NK-92 treated with Interleukin-12 subunit alpha and Interleukin-12 subunit beta, amount 100 ng/mL, for 24 hours (cell line): Measurements from ENCODE around the gene KCTD20.
A peak's percentile ranks its signal among the peaks of the same experiment; 100 is the strongest.
"Not testable (repeated sequence)": the region's sequence is repeated elsewhere in the genome, so short reads cannot be mapped to it uniquely, and the experiment has no call there.

Experiments used
- DNase-seq: peaks from one replicate; lab custom pipeline; 2025; lab: John Stamatoyannopoulos, UW

Gene KCTD20

GRCh38 chr6:36442671-36443470 lies at the start of gene KCTD20, which contains the start of gene PXT1:
Gene KCTD20, plus strand, starts transcription at chr6:36443000. Its CDS starts 27,098 bp downstream, at chr6:36470098.
Gene PXT1, minus strand, starts transcription at chr6:36442854. Its CDS starts 16,772 bp downstream, at chr6:36426082.
- DNase-seq: peak; percentile 89

DNA sequence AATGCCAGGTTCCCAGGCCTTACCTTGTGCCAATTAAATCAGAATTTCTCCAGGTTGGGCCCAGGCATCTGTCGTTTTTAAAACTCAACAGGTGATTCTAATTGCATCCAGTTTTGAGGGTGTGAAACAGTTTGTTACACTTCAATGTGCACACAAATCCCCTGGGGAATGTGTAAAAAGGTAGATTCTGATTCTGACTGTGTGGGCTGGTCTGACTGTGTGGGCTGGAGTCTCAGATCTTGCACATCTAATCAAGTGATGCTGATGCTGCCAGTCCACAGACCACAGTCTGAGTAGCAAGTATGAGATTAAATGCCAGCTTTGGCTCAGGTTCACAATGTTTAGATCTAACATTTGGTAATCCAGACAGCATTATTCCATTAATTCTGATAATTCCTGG lies 42.8 kb upstream of the KCTD20 start:
- no peak for DNase-seq

- DNase-seq: no peak
These were observed 40.3 kb upstream of the KCTD20 start for GRCh38 chr6:36402481-36402880.

GRCh38 chr6:36404164-36404563 lies 38.6 kb upstream of the KCTD20 start:
- DNase-seq: no peak

DNA sequence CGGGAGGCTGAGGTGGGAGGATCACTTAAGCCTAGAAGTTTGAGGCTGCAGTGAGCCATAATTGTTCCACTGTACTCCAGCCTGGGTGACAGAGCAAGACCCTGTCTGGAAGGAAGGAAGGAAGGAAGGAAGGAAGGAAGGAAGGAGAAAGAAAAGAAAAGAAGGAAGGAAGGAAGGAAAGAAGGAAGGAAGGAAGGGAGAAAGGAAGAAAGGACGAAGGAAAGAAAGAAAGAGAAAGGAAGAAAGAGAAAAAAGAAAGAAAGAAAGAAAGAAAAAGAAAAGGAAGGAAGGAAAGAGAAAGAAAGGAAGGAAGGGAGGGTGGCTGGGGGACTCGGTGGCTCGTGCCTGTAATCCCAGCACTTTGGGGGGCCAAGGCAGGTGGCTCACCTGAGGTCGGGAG lies 33.1 kb upstream of the KCTD20 start:
- not testable (repeated sequence) for DNase-seq

- DNase-seq: no peak
These were observed 29.0 kb upstream of the KCTD20 start for GRCh38 chr6:36413489-36414480.

GRCh38 chr6:36414481-36414880 lies 28.3 kb upstream of the KCTD20 start:
- no peak for DNase-seq

DNA sequence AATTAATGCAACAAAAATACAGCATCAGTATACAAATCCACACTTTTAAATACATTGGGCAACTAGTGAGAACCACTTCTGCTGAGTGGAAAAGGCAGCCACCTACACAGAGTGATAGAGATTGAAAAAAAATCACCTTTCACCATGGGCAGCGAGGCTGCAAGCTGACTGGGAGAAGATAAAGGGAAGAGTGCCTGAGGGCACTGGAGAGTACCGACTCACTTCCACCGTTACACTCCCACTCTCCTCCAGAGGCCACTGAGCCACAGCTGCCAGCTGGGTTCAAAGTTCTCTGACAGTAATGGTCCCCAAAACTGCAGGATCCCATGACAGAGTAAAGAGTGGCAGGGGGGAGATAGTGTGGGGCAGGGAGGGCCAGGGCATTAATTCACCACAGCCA lies 24.2 kb upstream of the KCTD20 start:
- DNase-seq: no peak

- DNase-seq: no peak
These were observed 23.5 kb upstream of the KCTD20 start for GRCh38 chr6:36419310-36419709.

DNA sequence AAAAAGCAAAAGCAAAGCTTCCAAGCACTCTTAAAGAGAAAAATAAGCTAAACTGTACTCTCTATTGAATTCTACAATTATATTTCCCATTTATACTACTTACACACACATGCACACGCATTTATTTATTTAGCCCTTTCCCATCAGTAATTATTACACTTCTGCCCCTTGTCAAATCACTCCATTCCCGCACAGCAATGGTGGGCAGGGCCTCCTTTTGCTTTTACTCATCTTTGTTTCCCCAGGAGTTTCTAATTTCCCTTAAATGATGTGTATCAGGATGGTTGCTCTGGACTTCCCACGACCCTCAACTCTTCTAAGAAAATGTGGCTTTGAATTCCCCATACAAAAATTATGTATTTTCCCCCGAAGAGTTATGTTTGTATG lies 20.1 kb upstream of the KCTD20 start:
- DNase-seq: no peak

DNA sequence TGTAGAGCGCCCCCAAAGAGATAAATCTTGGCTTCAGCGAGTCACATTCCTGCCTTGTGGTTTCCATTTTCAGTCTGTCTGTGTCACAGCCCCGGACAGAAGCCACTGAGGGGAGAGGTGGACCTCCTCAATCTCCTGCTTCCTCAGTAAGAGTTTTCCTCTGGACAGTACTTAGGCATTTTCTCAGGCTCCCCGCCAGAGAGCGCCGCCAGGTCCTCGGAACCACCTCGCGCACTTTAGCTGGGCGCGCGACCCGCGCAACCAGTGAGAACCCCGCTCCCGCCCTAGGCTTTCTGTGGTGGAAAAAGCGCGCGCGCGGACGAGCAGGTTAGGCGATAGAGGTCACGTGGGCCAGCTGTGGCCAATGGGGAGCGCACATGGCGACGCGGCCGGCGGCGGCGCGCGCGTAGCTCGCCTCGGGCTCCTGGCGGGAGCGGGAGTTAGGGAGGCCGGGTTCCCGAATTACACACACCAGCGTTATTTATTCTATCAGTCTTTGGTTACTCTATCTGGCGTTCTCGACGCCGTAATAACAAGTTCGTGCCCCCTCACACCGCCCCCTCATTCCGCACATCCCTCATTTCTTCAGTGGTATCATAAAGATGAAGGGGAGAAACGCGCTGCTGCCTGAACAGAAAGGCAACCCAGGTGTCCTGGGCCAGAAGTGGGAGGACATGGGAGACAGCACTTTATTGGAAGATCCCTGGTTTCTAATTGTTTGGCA lies 19.5 kb upstream of the KCTD20 start:
- DNase-seq: peak; percentile 97

DNA sequence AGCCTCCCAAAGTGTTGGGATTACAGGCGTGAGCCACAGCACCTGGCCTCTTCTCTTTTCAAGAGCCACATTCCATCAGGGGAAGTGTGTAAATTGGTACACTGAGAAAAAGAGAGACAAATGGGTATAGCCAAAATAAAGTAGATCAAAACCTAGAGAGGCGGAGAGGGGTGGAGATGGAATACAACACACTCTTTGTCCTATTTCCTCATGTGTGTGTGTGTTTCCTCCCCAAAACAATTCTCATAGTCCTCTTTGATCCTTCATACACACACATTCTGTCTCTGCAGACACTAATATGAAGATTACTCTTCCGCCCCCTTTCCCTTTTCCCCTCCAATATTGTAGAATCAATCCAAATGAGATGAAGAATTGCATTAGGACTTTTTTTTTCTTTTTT lies 16.2 kb upstream of the KCTD20 start:
- no peak for DNase-seq

DNA sequence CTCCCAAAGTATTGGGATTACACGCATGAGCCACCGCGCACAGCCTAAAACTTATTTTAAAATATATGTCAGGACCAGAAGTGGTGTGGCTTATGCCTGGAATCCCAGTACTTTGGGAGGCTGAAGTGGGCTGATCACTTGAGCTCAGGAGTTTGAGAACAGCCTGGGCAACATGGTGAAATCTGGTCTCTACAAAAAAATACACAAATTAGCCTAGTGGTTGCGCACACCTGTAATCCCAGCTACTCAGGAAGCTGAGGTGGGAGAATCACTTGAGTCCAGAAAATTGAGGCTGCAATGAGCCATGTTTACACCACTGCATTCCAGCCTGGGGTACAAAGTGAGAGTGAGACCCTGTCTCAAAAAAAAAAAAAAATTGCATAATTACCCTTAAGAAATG lies 13.9 kb upstream of the KCTD20 start:
- DNase-seq: no peak

DNA sequence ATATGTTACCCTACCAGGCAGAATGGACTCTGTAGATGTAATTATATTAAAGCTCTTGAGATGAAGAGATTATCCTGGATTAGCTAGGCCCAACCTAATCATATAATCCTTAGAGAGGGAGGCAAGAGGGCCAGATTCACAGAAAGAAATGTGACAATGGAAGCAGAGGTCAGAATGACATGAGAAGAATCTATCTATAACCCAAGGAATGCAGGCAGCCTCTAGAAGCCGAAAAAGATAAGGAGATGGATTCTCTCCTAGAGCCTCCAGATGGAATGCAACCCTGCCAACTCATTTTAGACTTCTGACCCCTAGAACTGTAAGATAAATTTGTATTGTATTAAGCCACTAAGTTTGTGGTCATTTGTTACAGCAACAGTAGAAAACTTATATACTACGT lies 12.4 kb upstream of the KCTD20 start:
- DNase-seq: no peak

DNA sequence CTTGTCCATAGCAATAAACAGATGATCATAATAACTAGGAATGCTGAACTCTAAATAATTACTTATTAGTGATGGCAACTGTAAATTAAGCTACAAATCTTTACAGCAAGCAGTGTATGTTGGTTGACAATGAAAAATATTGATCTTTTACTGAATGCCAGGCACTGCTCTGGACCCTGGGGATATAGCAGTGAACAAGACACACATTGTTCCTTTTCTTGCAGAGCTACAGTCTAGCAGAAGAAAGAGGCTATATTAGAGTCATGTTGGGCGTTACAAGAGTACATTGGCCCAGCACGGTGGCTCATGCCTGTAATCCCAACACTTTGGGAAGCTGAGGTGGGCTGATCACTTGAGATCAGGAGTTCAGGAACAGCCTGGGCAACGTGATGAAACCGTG lies 11.6 kb upstream of the KCTD20 start:
- no peak for DNase-seq

DNA sequence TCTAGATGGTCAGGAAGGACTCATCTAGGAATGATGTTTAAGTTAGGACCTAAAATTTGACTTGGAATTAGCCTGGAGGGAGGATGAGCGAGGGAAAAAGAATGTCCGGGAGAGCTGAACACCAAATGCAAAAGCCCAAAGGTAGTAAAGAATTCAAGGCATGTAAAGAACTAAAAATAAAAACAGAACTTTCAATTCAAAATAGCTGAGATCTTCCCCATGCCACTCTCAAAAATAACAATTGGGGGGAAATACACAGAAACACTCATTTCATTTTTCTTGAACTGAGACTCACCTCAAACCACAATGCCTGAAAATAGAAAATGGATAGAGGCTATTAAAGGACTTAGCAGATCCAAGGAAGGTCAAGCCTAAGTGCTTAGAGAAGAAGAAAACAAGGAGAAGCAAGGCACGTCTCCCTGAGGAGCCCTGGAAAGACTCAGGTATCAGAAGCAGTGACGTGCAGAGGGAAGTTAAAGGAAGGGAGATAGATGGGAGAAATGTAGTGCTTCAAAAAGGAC lies 10.6 kb upstream of the KCTD20 start:
- no peak for DNase-seq

DNA sequence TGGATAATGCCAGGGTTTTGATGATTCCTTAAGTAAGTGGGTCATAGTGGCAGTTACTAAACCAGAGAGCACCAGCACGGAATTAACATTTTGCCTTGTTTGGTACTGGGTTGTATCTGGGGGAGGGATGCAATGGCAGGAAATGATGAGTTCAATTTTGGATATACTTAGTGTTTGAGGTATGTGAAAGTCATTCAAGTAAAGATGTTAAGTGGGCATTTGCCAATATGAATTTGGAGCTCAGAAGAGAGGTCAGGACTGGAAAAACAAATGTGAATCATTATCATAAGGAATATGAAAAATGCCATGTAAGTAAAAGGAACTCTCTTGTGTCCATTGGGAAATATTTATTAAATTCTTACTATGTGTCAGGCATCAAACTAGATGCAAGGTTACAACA lies 6.3 kb upstream of the KCTD20 start:
- no peak for DNase-seq

DNA sequence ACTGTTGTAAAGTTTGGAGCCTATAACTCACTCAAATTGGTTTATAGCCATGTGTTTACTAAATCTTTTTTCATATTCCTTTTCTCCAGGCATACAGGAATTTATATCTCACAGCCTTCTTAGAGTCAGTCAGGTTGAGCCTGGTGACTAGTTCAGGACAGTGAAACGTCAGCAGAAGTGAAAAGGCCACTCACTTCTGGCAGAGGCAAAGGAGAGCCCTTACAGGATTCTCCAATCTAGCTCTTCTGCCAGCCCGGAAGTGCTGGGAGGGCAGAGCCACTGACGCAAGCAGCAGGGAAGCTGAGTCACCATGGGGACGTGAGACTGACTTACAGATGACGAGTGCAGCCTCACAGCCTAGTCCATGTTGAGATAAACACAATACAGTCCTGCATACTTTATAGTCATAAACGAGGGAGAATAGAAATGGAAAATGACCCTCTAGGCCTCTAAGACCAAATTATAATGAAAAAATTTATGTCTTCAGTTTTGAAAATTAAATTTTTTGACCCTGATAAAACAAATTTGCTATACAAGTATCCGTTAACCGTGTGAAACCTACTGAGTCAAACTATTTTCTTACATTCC lies 1.4 kb upstream of the KCTD20 start:
- peak; percentile 86 for DNase-seq

DNA sequence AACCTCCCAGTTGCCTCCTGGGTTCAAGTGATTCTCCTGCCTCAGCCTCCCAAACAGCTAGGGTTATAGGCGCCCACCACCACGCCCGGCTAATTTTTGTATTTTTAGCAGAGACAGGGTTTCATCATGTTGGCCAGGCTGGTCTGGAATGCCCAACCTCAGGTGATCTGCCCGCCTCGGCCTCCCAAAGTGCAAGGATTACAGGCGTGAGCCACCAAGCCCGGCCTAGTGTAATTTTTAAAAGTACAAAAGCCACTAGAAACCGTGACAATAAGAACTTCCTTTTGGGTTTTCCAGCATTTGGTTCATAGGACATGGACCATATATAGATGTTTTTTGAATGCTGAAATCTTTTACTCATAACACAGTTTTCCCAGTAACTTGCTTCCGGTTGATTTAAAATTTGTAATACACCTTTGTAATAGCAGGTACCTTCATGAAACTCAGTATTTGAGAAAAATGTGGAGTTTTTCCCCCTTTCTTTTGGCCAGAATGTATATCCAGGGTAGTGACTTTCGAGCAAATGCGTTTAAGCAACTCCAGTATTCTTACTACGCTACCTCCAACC lies 613 bp upstream of the KCTD20 start:
- DNase-seq: no peak

GRCh38 chr6:36443471-36444428 lies 950 bp downstream of the KCTD20 start:
- no peak for DNase-seq
